Mesodermal cell (in vitro differentiated cells): ENCODE results near the gene SYNPO.

Experiments
- H3K27ac ChIP-seq: 2 replicates; pipeline ENCODE4 v1.7.0; 2013; ENCODE audit warnings: mild to moderate bottlenecking, low read depth, low read length, moderate library complexity; ENCODE audit not compliant: severe bottlenecking
- H3K36me3 ChIP-seq: 2 replicates; pipeline ENCODE4 v1.7.1; 2013; ENCODE audit warnings: mild to moderate bottlenecking, low read length, moderate library complexity; ENCODE audit not compliant: control insufficient read depth, insufficient read depth
- H3K4me1 ChIP-seq: one replicate; pipeline ENCODE4 v1.7.1; 2013; ENCODE audit warnings: mild to moderate bottlenecking, low read length; ENCODE audit not compliant: insufficient read depth, control insufficient read depth, poor library complexity, severe bottlenecking
- H3K4me3 ChIP-seq: 2 replicates; pipeline ENCODE4 v1.7.0; 2013; ENCODE audit warnings: low read length, control low read depth, mild to moderate bottlenecking; ENCODE audit not compliant: insufficient read depth, poor library complexity, severe bottlenecking; ENCODE audit errors: extremely low read depth
- H3K9me3 ChIP-seq: 2 replicates; pipeline ENCODE4 v1.7.1; 2013; ENCODE audit warnings: mild to moderate bottlenecking, low read length, moderate library complexity; ENCODE audit not compliant: control insufficient read depth
- WGBS, 2 experiments: methylation state at CpG; one replicate each; pipeline ENCODE4 v1.1.5; 2013; ENCODE audit warnings: missing lambda C conversion rate in 2 of 2; ENCODE audit not compliant: insufficient coverage in 2 of 2; 5-methylcytosine and 5-hydroxymethylcytosine counted together

SYNPO gene

DNA sequence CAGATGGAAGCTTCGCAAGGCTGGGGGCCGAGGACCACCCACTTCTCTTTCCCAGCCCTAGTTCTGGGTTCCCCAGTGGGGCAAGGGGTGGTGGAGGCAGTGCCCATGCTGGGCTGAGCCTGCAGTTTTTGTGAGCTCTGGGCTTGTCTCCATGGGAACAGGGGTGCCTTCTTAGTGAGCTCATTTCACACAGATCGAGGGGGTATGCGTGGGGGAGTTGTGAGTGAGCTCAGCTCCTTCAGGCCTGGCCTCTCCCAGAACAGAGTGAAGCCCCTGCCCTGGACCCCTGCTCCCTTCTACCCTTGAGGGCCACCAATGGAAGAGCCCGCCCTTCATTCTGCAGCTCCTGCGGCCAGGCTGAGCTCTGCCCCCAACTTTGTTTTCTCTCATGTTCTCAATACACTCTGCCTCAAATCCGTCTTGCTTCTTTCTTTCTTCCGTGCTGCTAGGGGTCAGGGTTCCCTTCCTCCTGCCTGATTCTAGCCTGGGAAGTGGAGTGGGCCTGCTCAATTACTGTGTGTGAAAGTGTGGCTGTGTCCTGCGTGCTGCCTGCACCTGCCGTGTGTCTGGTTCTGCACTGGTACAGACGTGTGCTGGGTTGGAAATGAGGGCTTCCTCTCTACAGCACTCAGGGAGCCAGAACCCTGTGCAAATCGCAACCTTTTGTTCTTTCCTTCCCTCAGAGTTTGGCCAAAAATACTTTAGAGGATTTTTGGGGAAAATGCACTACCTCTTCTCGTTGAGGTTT is 11.6 kb downstream of the SYNPO start:
- WGBS, 2 experiments = 76 to 81% methylated on average over 5 to 7 of the region's 13 CpGs
- Histone ChIP-seq H3K4me3 (no peak overlapping the region), H3K36me3 (peaks cover 62% of the 10 kb centered on the region), H3K27ac (no peak overlapping the region), H3K4me1 (peaks cover 16% of the 10 kb centered on the region), H3K9me3 (no peaks in the 10 kb centered on the region)

GRCh38 chr5:150653145-150653761 is 12.8 kb downstream of the SYNPO start:
- Histone ChIP-seq H3K4me1 (peaks cover 16% of the 10 kb centered on the region), H3K27ac (no peak overlapping the region), H3K4me3 (no peak overlapping the region), H3K36me3 (peaks cover 53% of the 10 kb centered on the region), H3K9me3 (peaks cover 5% of the 10 kb centered on the region)
- 87 to 94% methylated on average over 4 of the region's 5 CpGs for WGBS, 2 experiments

DNA sequence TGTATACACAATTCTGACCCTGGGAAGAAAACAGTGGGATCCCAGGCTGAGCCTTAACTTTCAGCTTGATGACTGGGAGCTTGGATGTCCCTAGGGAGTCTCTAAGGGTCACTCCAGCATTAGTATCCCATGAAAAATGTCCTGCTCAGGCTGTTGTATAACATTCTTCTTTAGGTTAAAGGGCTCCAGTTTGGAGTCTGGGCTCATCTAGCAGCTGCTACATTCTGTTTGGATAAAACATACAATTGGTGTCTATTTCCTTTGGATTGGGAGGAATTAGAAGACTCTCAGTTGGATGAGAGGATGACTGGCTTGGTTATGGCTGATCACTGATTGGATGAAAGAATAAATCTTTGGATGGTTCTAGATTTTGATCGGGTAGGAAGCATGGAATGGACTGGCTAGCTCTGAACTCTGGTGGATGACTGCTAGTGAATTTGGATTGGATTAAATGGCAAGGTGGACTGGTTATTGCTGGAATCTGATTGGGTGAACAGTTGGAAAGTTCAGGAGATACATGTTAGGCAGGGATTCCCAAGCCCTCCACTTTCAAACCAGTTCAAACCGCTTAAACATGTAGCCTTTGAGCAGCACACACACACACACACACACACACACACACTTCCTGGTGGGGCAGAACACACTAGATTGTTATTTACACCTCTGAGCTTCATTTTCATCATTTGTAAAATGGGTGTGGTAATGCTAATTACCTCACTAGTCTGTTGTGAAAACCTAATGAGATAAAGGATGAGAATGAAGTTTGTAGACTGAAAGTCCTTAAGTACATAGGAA is 13.5 kb downstream of the SYNPO start:
- WGBS, 2 experiments = 100% methylated on average over 1 of the region's 2 CpGs
- no peak overlapping the region for H3K27ac ChIP-seq

GRCh38 chr5:150655221-150655620 is 14.8 kb downstream of the SYNPO start:
- H3K4me3 ChIP-seq = no peak overlapping the region
- H3K36me3 ChIP-seq = peaks cover 33% of the 10 kb centered on the region
- peaks cover 6% of the 10 kb centered on the region for H3K9me3 ChIP-seq
- no peak overlapping the region for H3K27ac ChIP-seq
- 87 to 95% methylated on average over 3 of the region's 3 CpGs for WGBS, 2 experiments
- peaks cover 24% of the 10 kb centered on the region for H3K4me1 ChIP-seq

More for the DNA sequence above, 13.5 kb downstream of the SYNPO start:
- Histone ChIP-seq H3K4me3 (no peak overlapping the region), H3K36me3 (peaks cover 46% of the 10 kb centered on the region), H3K4me1 (peaks cover 19% of the 10 kb centered on the region), H3K9me3 (peaks cover 6% of the 10 kb centered on the region)

GRCh38 chr5:150656191-150657132 is 16.0 kb downstream of the SYNPO start:
- WGBS, 2 experiments = 2 to 4% methylated on average over 44 to 83 of the region's 99 CpGs
- Histone ChIP-seq H3K4me3 (peak overlapping the region; percentile 47), H3K4me1 (peaks cover 28% of the 10 kb centered on the region), H3K9me3 (peaks cover 6% of the 10 kb centered on the region), H3K36me3 (peaks cover 21% of the 10 kb centered on the region), H3K27ac (no peak overlapping the region)

GRCh38 chr5:150658121-150658520 is 17.7 kb downstream of the SYNPO start:
- Histone ChIP-seq H3K36me3 (peaks cover 8% of the 10 kb centered on the region), H3K4me3 (no peak overlapping the region), H3K27ac (no peak overlapping the region), H3K9me3 (peaks cover 6% of the 10 kb centered on the region), H3K4me1 (peaks cover 19% of the 10 kb centered on the region)
- WGBS, 2 experiments = 96 to 100% methylated on average over 2 to 4 of the region's 4 CpGs

DNA sequence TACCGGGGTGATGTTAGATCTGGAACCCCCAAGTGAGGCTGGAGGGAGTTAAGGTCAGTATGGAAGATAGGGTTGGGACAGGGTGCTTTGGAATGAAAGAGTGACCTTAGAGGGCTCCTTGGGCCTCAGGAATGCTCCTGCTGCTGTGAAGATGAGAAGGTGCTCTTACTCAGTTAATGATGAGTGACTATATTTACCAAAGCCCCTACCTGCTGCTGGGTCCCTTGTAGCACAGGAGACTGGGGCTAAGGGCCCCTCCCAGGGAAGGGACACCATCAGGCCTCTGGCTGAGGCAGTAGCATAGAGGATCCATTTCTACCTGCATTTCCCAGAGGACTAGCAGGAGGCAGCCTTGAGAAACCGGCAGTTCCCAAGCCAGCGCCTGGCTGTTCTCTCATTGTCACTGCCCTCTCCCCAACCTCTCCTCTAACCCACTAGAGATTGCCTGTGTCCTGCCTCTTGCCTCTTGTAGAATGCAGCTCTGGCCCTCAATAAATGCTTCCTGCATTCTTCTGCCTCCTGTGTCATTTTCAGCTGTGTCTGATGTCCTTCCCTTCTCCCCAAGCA is 18.3 kb downstream of the SYNPO start:
- no peak overlapping the region for H3K27ac ChIP-seq
- peaks cover 8% of the 10 kb centered on the region for H3K36me3 ChIP-seq
- H3K9me3 ChIP-seq = peaks cover 6% of the 10 kb centered on the region
- WGBS, 2 experiments = 63% methylated on average over 3 of the region's 3 CpGs
- no peak overlapping the region for H3K4me3 ChIP-seq
- peaks cover 19% of the 10 kb centered on the region for H3K4me1 ChIP-seq

DNA sequence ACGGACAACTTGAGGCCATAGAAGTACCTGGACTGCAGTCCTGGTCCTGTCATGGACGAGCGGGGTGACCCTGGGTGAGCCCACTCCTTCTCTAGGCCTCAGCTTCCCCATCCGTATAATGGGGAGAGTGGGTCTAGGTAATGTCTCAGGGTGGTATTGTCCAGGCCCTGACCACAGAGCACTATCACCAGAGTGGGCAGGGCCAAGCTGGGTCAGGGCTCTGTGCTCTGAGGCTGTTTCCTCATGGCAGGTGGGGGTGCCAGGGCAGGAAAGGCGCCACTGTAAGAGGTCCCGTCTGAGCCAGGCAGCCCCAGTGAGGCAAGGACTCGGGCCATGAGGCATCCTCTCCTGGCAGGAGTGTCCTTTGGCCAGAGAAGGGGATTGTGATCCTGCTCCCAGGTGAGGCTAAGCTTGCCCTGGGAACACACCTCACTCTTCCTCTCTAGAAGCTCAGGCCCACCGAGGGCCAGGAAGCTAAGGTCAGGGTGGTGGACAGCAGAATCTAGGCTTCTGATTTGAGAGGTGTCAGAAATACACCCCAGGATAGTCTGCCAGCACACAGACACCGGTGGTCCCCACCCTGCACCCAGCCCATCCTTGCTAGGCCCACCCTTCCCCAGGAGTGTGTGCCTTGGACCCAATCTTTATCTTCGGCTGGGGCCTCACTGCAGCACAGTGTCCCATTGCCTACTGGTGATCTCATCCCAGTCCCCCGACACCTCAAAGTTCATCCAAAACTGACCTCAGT is 19.1 kb downstream of the SYNPO start:
- Histone ChIP-seq H3K4me3 (no peak overlapping the region), H3K9me3 (peaks cover 6% of the 10 kb centered on the region), H3K36me3 (peaks cover under 1% of the 10 kb centered on the region), H3K4me1 (peaks cover 19% of the 10 kb centered on the region), H3K27ac (no peak overlapping the region)
- WGBS, 2 experiments = 95 to 97% methylated on average over 7 to 11 of the region's 11 CpGs

- WGBS, 2 experiments = 86 to 94% methylated on average over 3 of the region's 4 CpGs
- peaks cover 6% of the 10 kb centered on the region for H3K9me3 ChIP-seq
- H3K4me3 ChIP-seq = no peak overlapping the region
- H3K4me1 ChIP-seq = peaks cover 19% of the 10 kb centered on the region
- no peaks in the 10 kb centered on the region for H3K36me3 ChIP-seq
- H3K27ac ChIP-seq = peak overlapping the region; percentile 71
These were observed 19.8 kb downstream of the SYNPO start for GRCh38 chr5:150660108-150660831.
